MM.1S (cell line): ENCODE measurements around the gene COL18A1.

ENCODE experiments used
- DNase-seq: peaks from one replicate; pipeline ENCODE4 v3.0.0-alpha.2; 2015
- H2AFZ ChIP-seq: fragments of 300-600 bp; sonication (generic); 2 replicates; pipeline ENCODE4 v1.6.0; 2016; ENCODE audit warnings: antibody characterized with exemption, low read length
- H3F3A ChIP-seq: fragments of 300-600 bp; sonication (generic); 2 replicates; pipeline ENCODE4 v1.6.1; 2016; ENCODE audit warnings: mild to moderate bottlenecking, antibody characterized with exemption, low read length, moderate library complexity, mixed read lengths; ENCODE audit not compliant: insufficient read depth
- H3K27ac ChIP-seq: fragments of 300-600 bp; sonication (generic); 2 replicates; pipeline ENCODE4 v1.5.1; 2016; ENCODE audit warnings: mild to moderate bottlenecking, low read length
- H3K27me3 ChIP-seq: fragments of 300-600 bp; sonication (generic); replicated peaks from 2 replicates; pipeline ENCODE4 v1.6.0; 2016; ENCODE audit warnings: low read length; ENCODE audit not compliant: insufficient read depth
- H3K36me3 ChIP-seq: fragments of 300-600 bp; sonication (generic); replicated peaks from 2 replicates; pipeline ENCODE4 v1.6.1; 2016; ENCODE audit warnings: mild to moderate bottlenecking, low read length, mixed read lengths; ENCODE audit not compliant: insufficient read depth
- H3K4me1 ChIP-seq: fragments of 300-600 bp; sonication (generic); 2 replicates; pipeline ENCODE4 v1.6.1; 2016; ENCODE audit warnings: low read length, mixed read lengths
- H3K4me2 ChIP-seq: fragments of 300-600 bp; sonication (generic); 2 replicates; pipeline ENCODE4 v1.6.0; 2016; ENCODE audit warnings: low read depth, low read length
- H3K4me3 ChIP-seq: fragments of 300-600 bp; sonication (generic); 2 replicates; pipeline ENCODE4 v1.5.1; 2016; ENCODE audit warnings: low read length, mixed read lengths
- H3K79me2 ChIP-seq: fragments of 300-600 bp; sonication (generic); 2 replicates; pipeline ENCODE4 v1.6.1; 2016; ENCODE audit warnings: mixed run types, low read length, mixed read lengths
- H3K9ac ChIP-seq: fragments of 300-600 bp; sonication (generic); 2 replicates; pipeline ENCODE4 v1.6.1; 2016; ENCODE audit warnings: low read length, mixed read lengths
- H3K9me2 ChIP-seq: fragments of 300-600 bp; sonication (generic); replicated peaks from 2 replicates; pipeline ENCODE4 v1.6.1; 2016; ENCODE audit warnings: mild to moderate bottlenecking, low read length, mixed read lengths; ENCODE audit not compliant: insufficient read depth
- H3K9me3 ChIP-seq: fragments of 300-600 bp; sonication (generic); replicated peaks from 2 replicates; pipeline ENCODE4 v1.6.1; 2016; ENCODE audit warnings: mild to moderate bottlenecking, low read length, mixed read lengths; ENCODE audit not compliant: insufficient read depth
- H4K20me1 ChIP-seq: fragments of 300-600 bp; sonication (generic); 2 replicates; pipeline ENCODE4 v1.6.1; 2016; ENCODE audit warnings: mild to moderate bottlenecking, low read length, moderate library complexity, mixed read lengths; ENCODE audit not compliant: insufficient read depth
- CTCF ChIP-seq: fragments of 300-600 bp; sonication (generic); IDR thresholded peaks from 2 replicates; pipeline ENCODE4 v1.5.1; 2016; ENCODE audit warnings: antibody characterized with exemption, low read length, mixed read lengths
- EZH2 ChIP-seq: fragments of 300-600 bp; sonication (generic); optimal IDR thresholded peaks from 2 replicates; pipeline ENCODE3; 2017; ENCODE audit warnings: low read depth, mild to moderate bottlenecking, antibody characterized with exemption, low read length, mixed read lengths
- EZH2phosphoT487 ChIP-seq: fragments of 300-600 bp; sonication (generic); IDR thresholded peaks from 2 replicates; pipeline ENCODE4 v1.6.1; 2018; ENCODE audit warnings: antibody characterized with exemption, low read length

COL18A1 gene

GRCh38 chr21:45466330-45467220 lies 61.6 kb downstream of the COL18A1 start:
- Histone ChIP-seq H3K9me2 (no peaks in the 10 kb centered on the region), H3K27ac (no peak overlapping the region), H4K20me1 (no peaks in the 10 kb centered on the region), H3K4me2 (no peak overlapping the region), H3K9me3 (no peaks in the 10 kb centered on the region), H3K9ac (no peak overlapping the region), H3F3A (no peaks in the 10 kb centered on the region), H2AFZ (no peak overlapping the region), H3K27me3 (peaks cover 99% of the 10 kb centered on the region), H3K4me3 (no peak overlapping the region), H3K79me2 (no peaks in the 10 kb centered on the region), H3K4me1 (no peaks in the 10 kb centered on the region), H3K36me3 (no peaks in the 10 kb centered on the region)
- TF ChIP-seq EZH2phosphoT487, result no peak
- DNase-seq, result no peak

- no peak overlapping the region for H3K27ac ChIP-seq
- TF ChIP-seq EZH2 (no peak), CTCF (no peak)
- DNase-seq, result no peak
- H3K9me2 ChIP-seq, result no peaks in the 10 kb centered on the region
- H3K4me3 ChIP-seq, result no peak overlapping the region
- H3F3A ChIP-seq, result no peaks in the 10 kb centered on the region
- no peaks in the 10 kb centered on the region for H3K79me2 ChIP-seq
- H3K27me3 ChIP-seq, result peaks cover 99% of the 10 kb centered on the region
- H3K36me3 ChIP-seq, result no peaks in the 10 kb centered on the region
- H3K9me3 ChIP-seq, result no peaks in the 10 kb centered on the region
- H3K9ac ChIP-seq, result no peak overlapping the region
- no peaks in the 10 kb centered on the region for H4K20me1 ChIP-seq
- no peak overlapping the region for H2AFZ ChIP-seq
- H3K4me2 ChIP-seq, result no peak overlapping the region
- no peaks in the 10 kb centered on the region for H3K4me1 ChIP-seq
Observed at GRCh38 chr21:45467221-45467779, 62.3 kb downstream of the COL18A1 start.

DNA sequence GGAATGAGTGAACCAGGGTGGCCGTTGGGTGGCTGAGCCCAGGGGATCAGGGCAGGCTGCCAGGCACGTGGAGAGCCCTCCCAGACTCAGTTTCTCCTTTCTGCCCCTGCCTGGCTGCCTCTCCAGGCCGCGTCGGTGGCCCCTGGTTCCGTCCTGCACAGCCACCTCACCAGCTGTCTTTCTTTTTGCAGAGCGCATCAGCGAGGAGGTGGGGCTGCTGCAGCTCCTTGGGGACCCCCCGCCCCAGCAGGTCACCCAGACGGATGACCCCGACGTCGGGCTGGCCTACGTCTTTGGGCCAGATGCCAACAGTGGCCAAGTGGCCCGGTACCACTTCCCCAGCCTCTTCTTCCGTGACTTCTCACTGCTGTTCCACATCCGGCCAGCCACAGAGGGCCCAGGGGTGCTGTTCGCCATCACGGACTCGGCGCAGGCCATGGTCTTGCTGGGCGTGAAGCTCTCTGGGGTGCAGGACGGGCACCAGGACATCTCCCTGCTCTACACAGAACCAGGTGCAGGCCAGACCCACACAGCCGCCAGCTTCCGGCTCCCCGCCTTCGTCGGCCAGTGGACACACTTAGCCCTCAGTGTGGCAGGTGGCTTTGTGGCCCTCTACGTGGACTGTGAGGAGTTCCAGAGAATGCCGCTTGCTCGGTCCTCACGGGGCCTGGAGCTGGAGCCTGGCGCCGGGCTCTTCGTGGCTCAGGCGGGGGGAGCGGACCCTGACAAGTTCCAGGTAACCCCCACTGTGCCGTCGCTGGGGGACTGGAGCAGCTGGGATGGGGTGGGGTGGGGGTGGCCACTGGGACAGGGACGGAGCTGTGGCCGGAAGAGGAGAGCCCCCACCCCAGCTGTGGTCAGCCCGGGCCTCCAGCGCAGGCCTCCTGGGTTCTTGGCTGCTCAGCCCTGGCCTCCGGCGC lies 63.3 kb downstream of the COL18A1 start:
- no peaks in the 10 kb centered on the region for H3K36me3 ChIP-seq
- no peak overlapping the region for H3K4me3 ChIP-seq
- TF ChIP-seq CTCF, result no peak
- TF ChIP-seq EZH2, result no peak
- TF ChIP-seq EZH2phosphoT487, result no peak
- H3K9ac ChIP-seq, result no peak overlapping the region
- peaks cover 99% of the 10 kb centered on the region for H3K27me3 ChIP-seq
- no peaks in the 10 kb centered on the region for H3K9me2 ChIP-seq
- H3K4me1 ChIP-seq, result no peaks in the 10 kb centered on the region
- no peaks in the 10 kb centered on the region for H3F3A ChIP-seq
- no peak for DNase-seq
- H4K20me1 ChIP-seq, result no peaks in the 10 kb centered on the region
- H3K79me2 ChIP-seq, result no peaks in the 10 kb centered on the region
- H2AFZ ChIP-seq, result no peak overlapping the region
- no peaks in the 10 kb centered on the region for H3K9me3 ChIP-seq
- no peak overlapping the region for H3K27ac ChIP-seq
- H3K4me2 ChIP-seq, result no peak overlapping the region
